HepG2 (cell line): ENCODE data around the gene SFT2D1. TPM values are rescaled to one million over a fixed set of nuclear protein-coding genes. Genes with fewer than 3 reads are reported as not detected.
A peak's percentile ranks its signal among the peaks of the same experiment; 100 is the strongest.

Experiments used
- ADNP ChIP-seq: sonication (generic); formaldehyde crosslinking; IDR thresholded peaks from 2 replicates; pipeline ENCODE4 v1.4.0; 2020; ENCODE audit warnings: missing genetic modification reagents
- BORCS8-MEF2B ChIP-seq: sonication (generic); formaldehyde crosslinking; IDR thresholded peaks from 2 replicates; pipeline ENCODE4 v1.8.0; 2022; ENCODE audit warnings: mild to moderate bottlenecking, missing genetic modification reagents
- CHD4 ChIP-seq: fragments of 200-600 bp; sonication (generic); IDR thresholded peaks from 2 replicates; pipeline ENCODE4 v1.7.0; 2017; ENCODE audit warnings: mild to moderate bottlenecking, low read length, borderline replicate concordance
- ELF1 ChIP-seq: sonication (generic); formaldehyde crosslinking; IDR thresholded peaks from 2 replicates; pipeline ENCODE4 v1.4.0; 2020; ENCODE audit warnings: missing genetic modification reagents
- ETV5 ChIP-seq: IDR thresholded peaks from 2 replicates; pipeline ENCODE4 v1.6.1; 2018; ENCODE audit warnings: missing biosample characterization, missing genetic modification reagents, inconsistent platforms, borderline replicate concordance
- FOXK1 ChIP-seq: sonication (generic); formaldehyde crosslinking; IDR thresholded peaks from 2 replicates; pipeline ENCODE4 v1.4.0; 2020; ENCODE audit warnings: low read depth, missing genetic modification reagents, borderline replicate concordance
- GABPB1 ChIP-seq: IDR thresholded peaks from 2 replicates; pipeline ENCODE4 v1.6.1; 2016; ENCODE audit warnings: mild to moderate bottlenecking, missing genetic modification reagents, moderate library complexity, missing compliant biosample characterization
- GATAD2A ChIP-seq: IDR thresholded peaks from 2 replicates; pipeline ENCODE4 v1.6.1; 2016
- HNF1B ChIP-seq: sonication (generic); formaldehyde crosslinking; IDR thresholded peaks from 2 replicates; pipeline ENCODE4 v1.5.1; 2020; ENCODE audit warnings: mild to moderate bottlenecking, moderate library complexity, missing genetic modification reagents
- KDM1A ChIP-seq: IDR thresholded peaks from 2 replicates; pipeline ENCODE4 v1.6.1; 2016; ENCODE audit warnings: missing compliant biosample characterization
- NCOA2 ChIP-seq: sonication (generic); formaldehyde crosslinking; IDR thresholded peaks from 2 replicates; pipeline ENCODE4 v1.8.0; 2022; ENCODE audit warnings: inconsistent platforms
- NR2F6 ChIP-seq, 2 experiments: IDR thresholded peaks; 2 replicates each; pipeline ENCODE4 v1.6.1; 2016; ENCODE audit warnings: antibody characterized with exemption in 1 of 2, mild to moderate bottlenecking in 1 of 2
- PAXIP1 ChIP-seq: sonication (generic); formaldehyde crosslinking; conservative IDR thresholded peaks from 2 replicates; pipeline ENCODE4 v1.4.0; 2020; ENCODE audit warnings: mild to moderate bottlenecking, missing genetic modification reagents, moderate library complexity
- REL ChIP-seq: sonication (generic); formaldehyde crosslinking; conservative IDR thresholded peaks from 2 replicates; pipeline ENCODE4 v1.8.0; 2022; ENCODE audit warnings: mild to moderate bottlenecking, missing genetic modification reagents, moderate library complexity
- RXRA ChIP-seq: sonication (generic); formaldehyde crosslinking; IDR thresholded peaks from 2 replicates; pipeline ENCODE4 v1.5.1; 2020; ENCODE audit warnings: missing genetic modification reagents
- SNAPC2 ChIP-seq: sonication (generic); formaldehyde crosslinking; IDR thresholded peaks from 2 replicates; pipeline ENCODE4 v1.8.1; 2022; ENCODE audit warnings: mild to moderate bottlenecking, missing genetic modification reagents
- TOPORS ChIP-seq: sonication (generic); formaldehyde crosslinking; IDR thresholded peaks from 2 replicates; pipeline ENCODE4 v1.8.0; 2023; ENCODE audit warnings: mild to moderate bottlenecking, missing genetic modification reagents
- ZBTB33 ChIP-seq: sonication (generic); formaldehyde crosslinking; IDR thresholded peaks from 2 replicates; pipeline ENCODE4 v1.4.0; 2020; ENCODE audit warnings: missing genetic modification reagents
- ZNF121 ChIP-seq: sonication (generic); formaldehyde crosslinking; IDR thresholded peaks from 2 replicates; pipeline ENCODE4 v1.5.0; 2020; ENCODE audit warnings: mild to moderate bottlenecking, missing genetic modification reagents
- ZNF138 ChIP-seq: sonication (generic); formaldehyde crosslinking; IDR thresholded peaks from 2 replicates; pipeline ENCODE4 v1.5.0; 2020; ENCODE audit warnings: mild to moderate bottlenecking, low read depth, missing genetic modification reagents
- ZNF205 ChIP-seq: IDR thresholded peaks from 2 replicates; pipeline ENCODE4 v1.6.1; 2018; ENCODE audit warnings: missing biosample characterization, missing genetic modification reagents
- ZNF350 ChIP-seq: sonication (generic); formaldehyde crosslinking; IDR thresholded peaks from 2 replicates; pipeline ENCODE4 v1.4.0; 2020; ENCODE audit warnings: mild to moderate bottlenecking, low read depth, missing genetic modification reagents, borderline replicate concordance
- ZNF460 ChIP-seq: sonication (generic); formaldehyde crosslinking; IDR thresholded peaks from 2 replicates; pipeline ENCODE4 v1.5.1; 2020; ENCODE audit warnings: missing genetic modification reagents, mild to moderate bottlenecking, borderline replicate concordance
- ZNF644 ChIP-seq: IDR thresholded peaks from 2 replicates; pipeline ENCODE4 v1.6.1; 2016; ENCODE audit warnings: low read depth
- polyA plus RNA-seq, 8 experiments: library from polyadenylated mRNA; depleted of rRNA in 3 of 8; stranded (reverse) in 7 of 8; unstranded in 1 of 8; fragments of >200 nt; fragmentation: Illumina TruSeq in 4 of 8; extraction: Trizol in 4 of 8; gene quantifications; 2 replicates each; pipeline versions ENCODE4 v1.2.1 to v1.2.3, GENCODE V29; 2011 to 2016; ENCODE audit warnings: low read depth in 4 of 8, missing spikeins in 1 of 8, mixed read lengths in 1 of 8; ENCODE audit not compliant: insufficient read depth in 1 of 8
- total RNA-seq, 5 experiments: library from RNA; depleted of rRNA; stranded (reverse); fragments of >200 nt; fragmentation: Illumina TruSeq; extraction: Trizol; gene quantifications; 2 replicates each; pipeline ENCODE4 v1.2.3, GENCODE V29; 2016; ENCODE audit warnings: low read depth in 1 of 5

SFT2D1 gene
- total and polyA plus RNA-seq, 2 of the 13 experiments (the other 11 are each of a cell fraction or from before 2014, with no cell fraction given), result 115 to 147 TPM

- peak; percentile 13; the same call in 1 of the 2 replicates for TF ChIP-seq PAXIP1 (CRISPR knock-in tag)
- TF ChIP-seq SNAPC2, result 0 out of 2 replicates have a peak, but pooled peaks have one; percentile 38
- 0 out of 2 replicates have a peak, but pooled peaks have one; percentile 31 for TF ChIP-seq REL
- 0 out of 2 replicates have a peak, but pooled peaks have one; percentile 33 for TF ChIP-seq NCOA2 (CRISPR knock-in tag)
- 0 out of 2 replicates have a peak, but pooled peaks have one; percentile 50 for TF ChIP-seq GABPB1
- peak; percentile 93 for TF ChIP-seq KDM1A (CRISPR knock-in tag)
- TF ChIP-seq RXRA (CRISPR knock-in tag), result peak; percentile 58
- peak; percentile 45; the same call in 1 of the 2 replicates for TF ChIP-seq ELF1 (CRISPR knock-in tag)
- peak; percentile 18; the same call in 1 of the 2 replicates for TF ChIP-seq HNF1B (CRISPR knock-in tag)
- TF ChIP-seq BORCS8-MEF2B (CRISPR knock-in tag), result 0 out of 2 replicates have a peak, but pooled peaks have one; percentile 16
- peak; percentile 26; the same call in 1 of the 2 replicates for TF ChIP-seq ZNF138 (CRISPR knock-in tag)
- TF ChIP-seq ZNF121 (CRISPR knock-in tag), result peak; percentile 100
- 0 out of 2 replicates have a peak, but pooled peaks have one; percentile 34 for TF ChIP-seq CHD4
- TF ChIP-seq ADNP, result peak; percentile 77; the same call in 1 of the 2 replicates
- TF ChIP-seq ZNF205 (CRISPR knock-in tag), result peak; percentile 60; the same call in 1 of the 2 replicates
- TF ChIP-seq NR2F6 (IDR thresholded peaks at IDR 0.05), result peak; percentile 30; the same call in 1 of the 2 replicates
- TF ChIP-seq NR2F6 (CRISPR knock-in tag; IDR thresholded peaks at IDR 0.05), result 0 out of 2 replicates have a peak, but pooled peaks have one; percentile 23
- TF ChIP-seq FOXK1 (CRISPR knock-in tag), result 0 out of 2 replicates have a peak, but pooled peaks have one; percentile 24
- peak; percentile 54 for TF ChIP-seq GATAD2A (CRISPR knock-in tag)
- TF ChIP-seq ZNF460 (CRISPR knock-in tag), result peak; percentile 88
- TF ChIP-seq ZBTB33 (CRISPR knock-in tag), result peak; percentile 74
- TF ChIP-seq ZNF644 (CRISPR knock-in tag), result 0 out of 2 replicates have a peak, but pooled peaks have one; percentile 13
- TF ChIP-seq ETV5 (CRISPR knock-in tag), result peak; percentile 67
- peak; percentile 35; the same call in 1 of the 2 replicates for TF ChIP-seq ZNF350 (CRISPR knock-in tag)
- peak; percentile 33 for TF ChIP-seq TOPORS (CRISPR knock-in tag)
These were observed 41.5 kb upstream of the SFT2D1 start (continued) for GRCh38 chr6:166383802-166384363.
